ENCODE results near the gene COX5B. TPM values are rescaled to one million over a fixed set of nuclear protein-coding genes. Genes with fewer than 3 reads are reported as not detected.
A peak's percentile ranks its signal among the peaks of the same experiment; 100 is the strongest.
"Not testable (repeated sequence)": the region's sequence is repeated elsewhere in the genome, so short reads cannot be mapped to it uniquely, and the experiment has no call there.

COX5B gene
- total RNA-seq, 1 donor from 2014 or later = 992 TPM

- peak; percentile 98 for DNase-seq (ENCODE audit: low spot score)
- intact Hi-C loops (cut with DNase I) = no loop called here
These were observed 18.2 kb downstream of the COX5B start, which contains the start of gene ACTR1B for GRCh38 chr2:97663962-97664635. Gene ACTR1B (minus strand): TSS chr2:97664044. CDS start chr2:97663890, 154 bp downstream.

DNA sequence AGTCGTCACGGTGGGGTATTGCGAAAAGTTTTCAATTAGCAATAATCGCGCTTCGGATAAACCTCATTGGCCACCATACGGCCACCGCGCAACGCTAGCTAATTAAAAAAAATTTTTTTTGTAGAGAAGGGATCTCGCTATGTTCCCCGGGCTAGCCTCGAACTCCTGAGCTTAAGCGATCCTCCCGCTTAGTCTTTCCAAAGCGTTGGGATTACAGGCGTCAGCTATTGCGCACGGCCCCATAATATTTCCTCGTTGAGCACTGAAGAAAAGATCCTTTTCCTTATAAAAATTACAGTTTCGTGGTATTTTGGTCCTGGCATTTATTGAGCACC, 18.7 kb downstream of the COX5B start:
- no peak for DNase-seq (ENCODE audit: low spot score)
- intact Hi-C loops (cut with DNase I) = no loop called here

DNA sequence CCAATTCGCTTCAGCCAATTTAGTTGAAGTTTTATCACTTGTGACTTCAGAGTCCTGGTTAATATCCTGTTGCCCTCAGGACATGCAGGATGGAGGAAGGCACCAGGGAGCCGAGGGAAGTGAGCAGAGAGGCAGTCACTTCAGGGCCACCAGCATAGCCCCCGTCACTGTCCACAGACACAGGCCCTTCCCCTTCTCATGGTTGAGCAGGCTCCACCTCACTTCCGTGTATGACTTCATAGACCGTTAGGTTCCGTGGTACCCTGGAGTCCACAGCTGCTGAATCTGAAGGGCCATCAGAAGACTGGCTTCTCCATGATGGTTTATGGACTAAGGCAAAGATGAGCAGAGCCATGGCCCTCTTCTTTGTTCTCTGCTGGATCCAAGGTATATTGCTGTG, 23.6 kb downstream of the COX5B start, which contains the start of gene C2orf92:
Gene C2orf92, plus strand, starts transcription at position 266 of the 400 bp plus-strand sequence. Its CDS starts 76 bp downstream, at position 342.
- DNase-seq (ENCODE audit: low spot score) = no peak
- intact Hi-C loops (cut with DNase I) = no loop called here

DNA sequence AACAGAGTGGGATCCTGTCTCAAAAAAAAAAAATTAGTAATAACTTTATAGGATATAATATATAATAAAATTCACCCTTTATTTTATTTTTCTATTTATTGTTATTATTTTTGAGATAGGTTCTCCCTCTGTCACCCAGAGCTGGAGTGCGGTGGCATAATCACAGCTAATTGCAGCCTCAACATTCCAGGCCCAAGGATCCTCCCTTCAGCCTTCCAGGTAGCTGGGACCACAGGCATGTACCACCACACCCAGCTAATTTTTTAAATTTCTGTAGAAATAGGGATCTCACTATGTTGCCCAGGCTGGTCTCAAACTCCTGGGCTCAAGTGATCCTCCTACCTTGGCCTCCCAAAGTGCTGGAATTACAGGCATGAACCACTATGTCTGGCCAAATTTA, 24.6 kb downstream of the COX5B start:
- DNase-seq (ENCODE audit: low spot score) = no peak
- intact Hi-C loops (cut with DNase I) = no loop called here

DNA sequence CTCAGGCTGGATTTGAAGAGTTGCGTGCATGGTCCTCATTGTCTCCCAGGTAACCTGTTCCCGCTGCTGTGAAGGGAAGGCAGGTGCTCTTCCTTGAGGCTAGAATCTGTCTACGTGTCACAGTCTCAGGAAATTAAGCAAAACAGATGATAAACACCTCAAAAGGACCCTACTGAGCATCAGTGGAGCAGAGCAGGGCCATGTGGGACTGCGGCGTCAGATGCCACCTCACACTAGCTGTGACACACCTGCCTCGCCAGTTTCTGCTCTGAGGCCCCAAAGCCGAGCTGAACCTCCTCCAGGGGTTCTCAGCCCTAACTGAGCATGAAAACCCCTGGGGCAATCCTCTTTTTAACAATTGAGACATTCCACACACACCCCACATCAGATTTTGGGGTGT, 25.7 kb downstream of the COX5B start:
- no peak for DNase-seq (ENCODE audit: low spot score)
- intact Hi-C loops (cut with DNase I) = no loop called here

GRCh38 chr2:97672606-97673140, 26.8 kb downstream of the COX5B start:
- DNase-seq (ENCODE audit: low spot score); intact Hi-C loops (cut with DNase I): not testable (repeated sequence)

- DNase-seq (ENCODE audit: low spot score) = no peak
- intact Hi-C loops (cut with DNase I) = no loop called here
These were observed 27.5 kb downstream of the COX5B start for GRCh38 chr2:97673182-97673914.

GRCh38 chr2:97673915-97674283, 28.0 kb downstream of the COX5B start:
- intact Hi-C loops (cut with DNase I) = no loop called here
- DNase-seq (ENCODE audit: low spot score) = no peak

DNA sequence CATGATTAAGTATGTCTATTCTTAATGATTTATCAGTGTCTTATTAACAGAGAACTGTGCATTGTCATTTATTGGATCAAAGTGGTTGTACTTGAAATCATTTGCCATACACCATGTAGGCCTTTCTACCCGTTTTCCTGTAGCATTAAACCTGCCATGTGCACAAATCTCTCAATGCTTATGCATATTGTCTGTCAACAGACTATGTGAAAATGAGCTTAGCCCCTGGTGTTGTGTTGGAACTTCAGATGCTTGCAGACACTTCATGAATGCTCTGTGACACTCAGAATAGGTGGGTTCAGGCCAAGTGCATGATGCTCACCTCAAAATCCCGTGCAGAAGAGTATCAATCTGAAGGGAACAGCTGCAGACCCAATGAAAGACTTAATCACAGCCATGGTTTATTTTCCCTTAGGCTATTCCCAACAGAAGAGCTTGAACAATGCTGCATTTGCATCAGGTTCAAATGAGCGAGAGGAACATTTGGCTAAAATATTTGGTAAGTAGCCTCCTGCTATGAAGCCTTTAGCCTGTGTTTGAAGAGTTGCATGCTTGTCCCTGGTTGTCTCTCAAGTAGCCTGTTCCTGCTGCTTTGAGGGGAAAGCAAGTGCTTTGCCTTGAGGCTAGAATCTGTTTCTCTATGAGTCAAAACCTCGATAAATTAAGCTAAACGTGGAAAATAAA, 29.7 kb downstream of the COX5B start:
- DNase-seq (ENCODE audit: low spot score) = no peak
- intact Hi-C loops (cut with DNase I) = no loop called here

DNA sequence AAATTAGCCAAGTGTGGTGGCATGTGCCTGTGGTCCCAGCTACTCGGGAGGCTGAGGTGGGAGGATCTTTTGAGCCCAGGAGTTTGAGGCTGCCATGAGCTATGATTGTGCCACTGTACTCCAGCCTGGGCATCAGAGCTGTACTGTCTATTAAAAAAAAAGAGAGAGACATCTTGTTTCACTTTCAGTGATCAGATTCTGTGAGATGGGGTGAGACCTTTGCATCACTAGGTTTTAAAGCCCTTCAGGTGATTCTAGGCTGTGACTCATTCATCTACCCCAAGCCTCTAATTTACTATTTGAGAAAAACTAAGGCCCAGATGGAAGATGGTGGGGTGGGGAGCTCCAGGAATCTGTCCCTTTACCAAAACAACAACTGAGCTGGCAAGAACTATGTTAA, 30.8 kb downstream of the COX5B start:
- DNase-seq (ENCODE audit: low spot score) = no peak
- intact Hi-C loops (cut with DNase I) = no loop called here

DNA sequence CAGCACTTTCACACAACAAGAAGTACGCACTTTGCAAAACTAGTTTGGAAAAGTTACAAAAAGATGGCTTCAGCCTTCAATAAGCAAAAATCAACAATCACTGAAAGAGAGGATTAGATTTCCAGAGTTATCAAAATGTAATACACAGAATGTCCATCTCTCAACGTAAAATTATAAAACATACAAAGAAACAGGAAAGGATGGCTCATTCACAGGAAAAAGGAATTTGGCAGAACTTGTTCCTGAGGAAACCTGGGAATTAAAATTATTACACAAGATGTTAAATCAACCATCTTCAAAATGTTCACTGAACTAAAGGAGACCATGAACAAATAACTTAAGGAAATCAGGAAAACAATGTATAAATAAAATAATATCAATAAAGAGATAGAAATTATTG, 31.6 kb downstream of the COX5B start:
- intact Hi-C loops (cut with DNase I) = no loop called here
- DNase-seq (ENCODE audit: low spot score) = no peak

- intact Hi-C loops (cut with DNase I) = no loop called here
- no peak for DNase-seq (ENCODE audit: low spot score)
These were observed 32.4 kb downstream of the COX5B start for GRCh38 chr2:97678298-97678697.

GRCh38 chr2:97687235-97687634, 41.4 kb downstream of the COX5B start:
- intact Hi-C loops (cut with DNase I) = not testable (repeated sequence)

GRCh38 chr2:97688062-97688827, 42.4 kb downstream of the COX5B start:
- intact Hi-C loops (cut with DNase I) = no loop called here

More at GRCh38 chr2:97687235-97687634, 41.4 kb downstream of the COX5B start:
- DNase-seq (ENCODE audit: low spot score) = not testable (repeated sequence)

DNA sequence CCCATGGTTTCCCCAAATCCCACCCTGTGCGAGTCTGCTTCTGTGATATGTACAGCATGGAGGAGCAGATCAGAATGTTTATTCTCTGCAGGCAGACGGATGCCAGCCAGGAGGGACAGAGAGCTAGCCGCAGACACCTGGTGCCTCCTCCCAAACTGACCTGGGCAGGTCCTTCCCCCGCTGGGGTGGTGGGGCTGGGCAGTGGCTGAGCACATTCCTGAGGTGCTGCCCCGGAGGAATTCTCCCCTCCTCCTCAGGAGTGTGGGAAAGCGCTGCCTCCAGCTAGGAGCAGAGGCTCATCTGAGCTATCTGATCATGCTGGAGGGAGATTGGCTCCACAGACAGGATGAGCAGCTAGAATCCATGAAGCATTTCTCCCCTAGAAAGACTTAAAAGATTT, 45.3 kb downstream of the COX5B start:
- no peak for DNase-seq (ENCODE audit: low spot score)
- intact Hi-C loops (cut with DNase I) = loop anchor here (10.0 kb wide), 1 partner anchor 1626 kb away; no protein-coding TSS in a partner anchor

More at GRCh38 chr2:97688062-97688827, 42.4 kb downstream of the COX5B start:
- DNase-seq (ENCODE audit: low spot score) = no peak

GRCh38 chr2:97693476-97693875, 47.6 kb downstream of the COX5B start:
- DNase-seq (ENCODE audit: low spot score) = no peak
- intact Hi-C loops (cut with DNase I) = loop anchor here (10.0 kb wide), 1 partner anchor 1629 kb away; no protein-coding TSS in a partner anchor

GRCh38 chr2:97695744-97696143, 49.9 kb downstream of the COX5B start:
- intact Hi-C loops (cut with DNase I) = loop anchor here (10.0 kb wide), 1 partner anchor 1631 kb away; no protein-coding TSS in a partner anchor
- no peak for DNase-seq (ENCODE audit: low spot score)

DNA sequence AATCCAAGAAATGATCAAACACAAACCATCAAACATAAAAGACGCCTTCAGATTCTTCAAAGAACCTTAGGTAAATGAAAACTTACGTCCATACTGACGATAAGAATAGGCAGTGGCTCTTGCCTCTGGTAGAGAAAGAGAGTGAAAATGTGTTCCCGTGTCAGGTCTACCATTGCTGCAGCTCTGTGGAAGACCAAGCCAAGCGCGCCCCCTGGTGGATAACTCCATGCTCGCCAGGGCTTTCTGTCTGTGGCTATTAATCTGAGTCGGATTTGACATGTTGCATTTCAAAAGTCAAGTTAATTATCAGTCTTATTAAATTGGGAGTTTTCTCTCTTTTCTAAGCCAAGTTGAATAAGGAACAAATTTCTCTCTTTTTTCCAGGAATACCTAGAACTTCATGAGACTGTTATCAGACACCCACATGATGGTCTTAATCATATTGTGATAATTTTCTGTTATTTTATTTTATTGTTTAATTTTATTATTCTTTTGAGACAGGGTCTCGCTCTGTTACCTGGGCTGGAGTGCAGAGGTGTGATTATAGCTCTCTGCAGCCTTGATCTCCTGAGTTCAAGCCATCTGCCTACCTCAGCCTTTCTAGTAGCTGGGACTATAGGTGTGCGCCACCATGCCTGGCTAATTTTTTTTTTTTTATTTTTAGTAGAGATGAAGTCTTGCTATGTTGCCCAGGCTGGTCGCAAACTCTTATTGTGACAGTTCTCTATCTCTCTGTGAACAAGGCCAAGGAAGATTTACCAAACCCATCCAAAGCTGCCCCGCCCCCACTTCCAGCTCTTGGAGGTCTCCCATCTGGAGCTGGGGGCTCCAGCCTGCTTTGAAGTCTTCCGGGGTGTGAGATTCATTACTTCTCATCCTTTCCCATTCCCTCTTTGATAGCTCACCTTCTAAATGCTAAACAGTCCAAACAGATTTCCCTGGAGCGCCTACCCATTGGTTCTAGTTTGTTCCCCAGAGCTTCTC, 51.7 kb downstream of the COX5B start:
- intact Hi-C loops (cut with DNase I) = loop anchor here (1.0 to 10.0 kb wide), 2 partner anchors 106 to 1633 kb away; no protein-coding TSS in a partner anchor
- DNase-seq (ENCODE audit: low spot score) = peak; percentile 95
